ENCODE results near the gene PTPRR. TPM values are rescaled to one million over a fixed set of nuclear protein-coding genes. Genes with fewer than 3 reads are reported as not detected.

The PTPRR gene
- total and polyA plus RNA-seq, 2 donors from 2014 or later, result 0.50 to 0.86 TPM

GRCh38 chr12:70615174-70615866 lies 305.2 kb downstream of the PTPRR start:
- TF ChIP-seq CTCF (IDR thresholded peaks at IDR 0.05; ENCODE audit: borderline replicate concordance, extremely low read depth, insufficient read depth), result no peak
- Histone ChIP-seq H3K9me3 (ENCODE audit: control insufficient read depth in 2 of 3, insufficient read depth in 1 of 3, low read length in 3 of 3) (no peaks in the 10 kb centered on the region), H3K36me3 (ENCODE audit: control insufficient read depth in 2 of 3, insufficient read depth in 3 of 3, low read length in 3 of 3) (no peaks in the 10 kb centered on the region), H3K27me3 (ENCODE audit: control insufficient read depth, insufficient read depth, low read length) (no peaks in the 10 kb centered on the region), H3K4me3 (ENCODE audit: low read length in 3 of 3) (no peak overlapping the region), H3K27ac (ENCODE audit: low read depth in 2 of 2, low read length in 2 of 2) (no peak overlapping the region), H3K4me1 (ENCODE audit: control insufficient read depth in 2 of 3, insufficient read depth in 2 of 3, low read depth in 1 of 3, low read length in 3 of 3) (no peaks in the 10 kb centered on the region), H3K9ac (ENCODE audit: low read length in 3 of 3) (no peak overlapping the region)
- intact Hi-C loops (cut with DNase I), result no loop called here
- peak in 1 of 5 donors; percentile 29 for DNase-seq
- no peak for FAIRE-seq

DNA sequence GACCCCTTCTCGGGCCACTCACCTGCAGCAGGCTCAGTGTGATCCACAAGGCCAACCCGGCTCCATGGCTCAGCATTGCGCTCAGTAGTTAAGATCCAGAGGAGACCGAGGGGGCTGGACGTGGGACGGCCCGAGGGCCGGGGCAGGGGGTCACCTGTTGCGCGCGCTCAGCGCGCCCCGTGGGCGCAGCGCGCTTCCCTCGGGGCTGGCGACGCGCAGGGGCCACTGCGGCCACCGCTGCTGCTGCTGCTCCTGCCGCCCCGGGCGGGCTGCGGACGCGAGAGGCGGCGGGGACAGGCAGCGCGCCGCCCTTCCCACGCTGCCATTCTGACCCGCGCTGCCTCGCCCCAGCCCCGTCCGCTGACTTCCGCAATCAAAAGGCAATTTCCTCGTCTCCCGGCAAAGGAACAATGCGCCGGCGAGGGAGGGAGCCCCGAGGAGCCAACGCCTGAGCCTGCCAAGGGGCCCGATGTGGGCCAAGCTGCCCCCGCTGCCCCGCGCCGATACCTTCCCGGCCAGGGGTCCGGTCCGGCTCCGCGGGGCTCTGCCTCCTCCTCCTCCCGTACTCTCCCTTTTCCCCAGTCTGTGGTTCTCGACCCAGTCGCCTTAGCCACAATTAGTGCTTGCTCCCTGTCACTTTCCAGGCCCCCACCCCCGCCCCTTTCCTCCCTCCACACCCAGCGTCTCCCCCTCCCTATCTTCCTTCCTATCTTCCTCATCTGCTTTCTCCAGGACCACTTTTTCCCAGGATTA lies 310.6 kb downstream of the PTPRR start:
- Histone ChIP-seq H3K9ac (ENCODE audit: low read length in 3 of 3) (peak overlapping the region in 2 of 3 donors; percentile 45 to 61), H3K27me3 (ENCODE audit: control insufficient read depth, insufficient read depth, low read length) (no peaks in the 10 kb centered on the region), H3K36me3 (ENCODE audit: control insufficient read depth in 2 of 3, insufficient read depth in 3 of 3, low read length in 3 of 3) (no peaks in the 10 kb centered on the region), H3K27ac (ENCODE audit: low read depth in 2 of 2, low read length in 2 of 2) (peak overlapping the region; percentile 37 to 51), H3K9me3 (ENCODE audit: control insufficient read depth in 2 of 3, insufficient read depth in 1 of 3, low read length in 3 of 3) (no peaks in the 10 kb centered on the region), H3K4me1 (ENCODE audit: control insufficient read depth in 2 of 3, insufficient read depth in 2 of 3, low read depth in 1 of 3, low read length in 3 of 3) (no peaks in the 10 kb centered on the region), H3K4me3 (ENCODE audit: low read length in 3 of 3) (peak overlapping the region in 2 of 3 donors; percentile 32 to 60)
- intact Hi-C loops (cut with DNase I), result no loop called here
- TF ChIP-seq CTCF (IDR thresholded peaks at IDR 0.05; ENCODE audit: borderline replicate concordance, extremely low read depth, insufficient read depth), result no peak
- no peak for FAIRE-seq
- DNase-seq, result peak; percentile 41 to 83 (median 54)

- peak in 1 of 5 donors; percentile 38 for DNase-seq
- no peak for TF ChIP-seq CTCF (IDR thresholded peaks at IDR 0.05; ENCODE audit: borderline replicate concordance, extremely low read depth, insufficient read depth)
- Histone ChIP-seq H3K4me1 (ENCODE audit: control insufficient read depth in 2 of 3, insufficient read depth in 2 of 3, low read depth in 1 of 3, low read length in 3 of 3) (no peaks in the 10 kb centered on the region), H3K9ac (ENCODE audit: low read length in 3 of 3) (peak overlapping the region in 1 of 3 donors; percentile 61), H3K27me3 (ENCODE audit: control insufficient read depth, insufficient read depth, low read length) (no peaks in the 10 kb centered on the region), H3K27ac (ENCODE audit: low read depth in 2 of 2, low read length in 2 of 2) (peak overlapping the region in 1 of 2 donors; percentile 21), H3K9me3 (ENCODE audit: control insufficient read depth in 2 of 3, insufficient read depth in 1 of 3, low read length in 3 of 3) (no peaks in the 10 kb centered on the region), H3K36me3 (ENCODE audit: control insufficient read depth in 2 of 3, insufficient read depth in 3 of 3, low read length in 3 of 3) (no peaks in the 10 kb centered on the region), H3K4me3 (ENCODE audit: low read length in 3 of 3) (peak overlapping the region in 2 of 3 donors; percentile 49 to 60)
- intact Hi-C loops (cut with DNase I), result no loop called here
- no peak for FAIRE-seq
Observed at GRCh38 chr12:70609203-70609602, 311.3 kb downstream of the PTPRR start.

Data from kidney (tissue), 14 donors.